ENCODE measurements around the gene TNRC18. TPM values are rescaled to one million over a fixed set of nuclear protein-coding genes. Genes with fewer than 3 reads are reported as not detected.

Gene TNRC18
- total and polyA plus RNA-seq, 9 of the 15 experiments (the other 6 are each of a cell fraction or from before 2014, with no cell fraction given): 0.03 to 43.2 (median 18.0) TPM

DNA sequence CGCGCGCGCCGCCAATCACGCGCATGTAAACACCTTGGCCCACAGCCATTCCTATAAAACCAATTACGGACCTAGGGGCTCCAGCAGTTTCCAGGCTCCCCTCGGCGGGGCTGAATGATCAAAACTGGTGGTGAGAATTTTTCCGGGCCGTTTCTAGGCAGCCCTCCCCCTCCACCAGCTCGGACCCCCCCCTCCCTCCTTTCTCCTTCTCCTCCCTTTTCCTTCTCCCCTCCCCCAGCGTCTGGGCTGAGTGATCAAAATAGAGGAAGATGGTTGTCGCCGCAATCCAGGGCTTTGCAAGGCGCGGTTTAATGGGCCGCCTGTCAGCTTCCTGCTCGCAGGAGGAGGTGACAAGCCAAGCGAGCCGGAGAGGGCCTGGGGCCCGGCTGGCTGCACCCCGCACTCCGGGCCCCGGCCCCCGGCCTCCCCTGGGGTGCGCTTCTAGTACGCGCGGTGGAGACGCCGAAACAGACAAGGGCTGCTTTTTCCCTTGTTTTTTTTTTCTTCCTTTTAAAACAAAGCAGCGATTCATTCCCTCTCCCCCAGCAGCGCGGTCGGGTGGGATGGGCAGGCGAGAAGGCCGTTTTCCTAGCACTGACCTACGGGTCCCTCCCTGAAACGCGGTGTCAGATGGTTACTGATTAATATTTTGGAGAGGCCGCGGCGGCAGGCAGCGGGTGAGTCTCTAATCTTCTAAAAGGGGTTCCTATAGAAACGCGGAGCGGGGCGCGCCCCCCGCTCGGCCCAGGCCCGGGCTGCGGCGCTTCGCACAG lies 528 bp upstream of the TNRC18 start (continued):
- TF ChIP-seq ZNF512 (tag; IDR thresholded peaks at IDR 0.05) (no peak), HMG20A (CRISPR knock-in tag; conservative IDR thresholded peaks at IDR 0.05) (no peak), HDAC2 (IDR thresholded peaks at IDR 0.05) (no peak), PURB (CRISPR knock-in tag; IDR thresholded peaks at IDR 0.05; ENCODE audit: low read depth) (no peak), PPARD (CRISPR knock-in tag; IDR thresholded peaks at IDR 0.05) (no peak), ZNF584 (CRISPR knock-in tag; IDR thresholded peaks at IDR 0.05; ENCODE audit: low read depth) (peak; percentile 78), ZBTB8A (IDR thresholded peaks at IDR 0.05; ENCODE audit: partially characterized antibody) (no peak), RAD21 (CRISPR knock-in tag; conservative IDR thresholded peaks at IDR 0.05 in 1 of 2, IDR thresholded peaks at IDR 0.05 in 1 of 2) (no peak), MTA1 (IDR thresholded peaks at IDR 0.05; ENCODE audit: borderline replicate concordance) (no peak; the same call in 1 of the 2 replicates), PML (IDR thresholded peaks at IDR 0.05; ENCODE audit: low read length) (0 out of 2 replicates have a peak, but pooled peaks have one; percentile 45), ILK (tag; IDR thresholded peaks at IDR 0.05; ENCODE audit: borderline replicate concordance, low read depth) (no peak), ZNF57 (CRISPR knock-in tag; IDR thresholded peaks at IDR 0.05) (no peak), ZNF696 (CRISPR knock-in tag; conservative IDR thresholded peaks at IDR 0.05) (no peak), ZNF140 (CRISPR knock-in tag; IDR thresholded peaks at IDR 0.05) (no peak), HNRNPH1 (optimal IDR thresholded peaks at IDR 0.05; ENCODE audit: low read depth, low read length) (no peak), ARID2 (IDR thresholded peaks at IDR 0.05) (no peak), SP1 (CRISPR knock-in tag; IDR thresholded peaks at IDR 0.05) (peak; percentile 24; the same call in 1 of the 2 replicates), HMG20B (CRISPR knock-in tag; IDR thresholded peaks at IDR 0.05) (no peak)
- TF ChIP-seq, protein P1, sequence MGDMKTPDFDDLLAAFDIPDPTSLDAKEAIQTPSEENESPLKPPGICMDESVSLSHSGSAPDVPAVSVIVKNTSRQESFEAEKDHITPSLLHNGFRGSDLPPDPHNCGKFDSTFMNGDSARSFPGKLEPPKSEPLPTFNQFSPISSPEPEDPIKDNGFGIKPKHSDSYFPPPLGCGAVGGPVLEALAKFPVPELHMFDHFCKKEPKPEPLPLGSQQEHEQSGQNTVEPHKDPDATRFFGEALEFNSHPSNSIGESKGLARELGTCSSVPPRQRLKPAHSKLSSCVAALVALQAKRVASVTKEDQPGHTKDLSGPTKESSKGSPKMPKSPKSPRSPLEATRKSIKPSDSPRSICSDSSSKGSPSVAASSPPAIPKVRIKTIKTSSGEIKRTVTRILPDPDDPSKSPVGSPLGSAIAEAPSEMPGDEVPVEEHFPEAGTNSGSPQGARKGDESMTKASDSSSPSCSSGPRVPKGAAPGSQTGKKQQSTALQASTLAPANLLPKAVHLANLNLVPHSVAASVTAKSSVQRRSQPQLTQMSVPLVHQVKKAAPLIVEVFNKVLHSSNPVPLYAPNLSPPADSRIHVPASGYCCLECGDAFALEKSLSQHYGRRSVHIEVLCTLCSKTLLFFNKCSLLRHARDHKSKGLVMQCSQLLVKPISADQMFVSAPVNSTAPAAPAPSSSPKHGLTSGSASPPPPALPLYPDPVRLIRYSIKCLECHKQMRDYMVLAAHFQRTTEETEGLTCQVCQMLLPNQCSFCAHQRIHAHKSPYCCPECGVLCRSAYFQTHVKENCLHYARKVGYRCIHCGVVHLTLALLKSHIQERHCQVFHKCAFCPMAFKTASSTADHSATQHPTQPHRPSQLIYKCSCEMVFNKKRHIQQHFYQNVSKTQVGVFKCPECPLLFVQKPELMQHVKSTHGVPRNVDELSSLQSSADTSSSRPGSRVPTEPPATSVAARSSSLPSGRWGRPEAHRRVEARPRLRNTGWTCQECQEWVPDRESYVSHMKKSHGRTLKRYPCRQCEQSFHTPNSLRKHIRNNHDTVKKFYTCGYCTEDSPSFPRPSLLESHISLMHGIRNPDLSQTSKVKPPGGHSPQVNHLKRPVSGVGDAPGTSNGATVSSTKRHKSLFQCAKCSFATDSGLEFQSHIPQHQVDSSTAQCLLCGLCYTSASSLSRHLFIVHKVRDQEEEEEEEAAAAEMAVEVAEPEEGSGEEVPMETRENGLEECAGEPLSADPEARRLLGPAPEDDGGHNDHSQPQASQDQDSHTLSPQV (IDR thresholded peaks at IDR 0.05): no peak
